Neural crest cell (in vitro differentiated cells): ENCODE results near the gene KANK3. TPM values are rescaled to one million over a fixed set of nuclear protein-coding genes. Genes with fewer than 3 reads are reported as not detected.
A peak's percentile ranks its signal among the peaks of the same experiment; 100 is the strongest.

Source experiments
- DNase-seq: peaks from one replicate; pipeline ENCODE4 v3.0.0; 2021; ENCODE audit warnings: low read depth, mixed read lengths, low spot score
- H3K27ac Mint-ChIP-seq: one replicate; pipeline ENCODE4 v1.8.0; 2021; ENCODE audit warnings: mild to moderate bottlenecking, mixed read lengths; ENCODE audit not compliant: unreplicated experiment
- H3K27me3 Mint-ChIP-seq: 2 replicates; pipeline ENCODE4 v1.8.0; 2021; ENCODE audit warnings: low read depth, mild to moderate bottlenecking, mixed read lengths
- H3K36me3 Mint-ChIP-seq: 2 replicates; pipeline ENCODE4 v1.8.0; 2021; ENCODE audit warnings: low read depth, mild to moderate bottlenecking, mixed read lengths
- H3K4me1 Mint-ChIP-seq: 2 replicates; pipeline ENCODE4 v1.8.0; 2021; ENCODE audit warnings: mixed read lengths
- H3K4me3 Mint-ChIP-seq: one replicate; pipeline ENCODE4 v1.8.0; 2021; ENCODE audit warnings: mild to moderate bottlenecking, mixed read lengths
- H3K9me3 Mint-ChIP-seq: 2 replicates; pipeline ENCODE4 v1.8.0; 2021; ENCODE audit warnings: mixed read lengths
- total RNA-seq: library from RNA; stranded (reverse); gene quantifications from 2 replicates; pipeline ENCODE4 v1.2.1, GENCODE V29; 2021
- TF ChIP-seq, protein P1 (sequence below): fragments of 200-600 bp; sonication (generic); conservative IDR thresholded peaks from 2 replicates; pipeline ENCODE4 v1.5.0; 2021; ENCODE audit warnings: antibody characterized with exemption, mild to moderate bottlenecking

The KANK3 gene
- total RNA-seq, 1 donor from 2014 or later, result 0.77 TPM

DNA sequence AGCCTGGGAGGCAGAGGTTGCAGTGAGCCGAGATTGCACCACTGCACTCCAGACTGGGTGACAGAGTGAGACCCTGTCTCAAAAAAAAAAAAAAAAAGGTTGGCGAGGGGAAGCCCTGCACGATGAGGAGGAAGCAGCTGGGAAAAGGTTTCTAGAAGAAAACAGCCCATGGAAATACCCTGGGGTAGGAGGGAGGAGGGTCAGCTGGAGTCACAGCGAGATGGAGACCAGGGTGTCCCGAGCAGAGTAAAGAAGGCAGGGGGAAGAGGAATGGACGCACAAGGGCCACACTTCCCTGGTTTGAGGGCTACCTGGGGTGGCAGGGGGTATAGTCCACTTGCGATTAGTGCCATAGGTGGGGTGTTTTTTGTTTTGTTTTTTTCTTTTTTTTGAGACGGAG is 6.4 kb downstream of the KANK3 start:
- DNase-seq, result no peak
- Mint-ChIP-seq H3K36me3 (no peaks in the 10 kb centered on the region), H3K4me3 (no peak overlapping the region), H3K27me3 (peaks cover 79% of the 10 kb centered on the region), H3K4me1 (peaks cover 8% of the 10 kb centered on the region), H3K9me3 (no peaks in the 10 kb centered on the region), H3K27ac (no peak overlapping the region)
- TF ChIP-seq, protein P1, sequence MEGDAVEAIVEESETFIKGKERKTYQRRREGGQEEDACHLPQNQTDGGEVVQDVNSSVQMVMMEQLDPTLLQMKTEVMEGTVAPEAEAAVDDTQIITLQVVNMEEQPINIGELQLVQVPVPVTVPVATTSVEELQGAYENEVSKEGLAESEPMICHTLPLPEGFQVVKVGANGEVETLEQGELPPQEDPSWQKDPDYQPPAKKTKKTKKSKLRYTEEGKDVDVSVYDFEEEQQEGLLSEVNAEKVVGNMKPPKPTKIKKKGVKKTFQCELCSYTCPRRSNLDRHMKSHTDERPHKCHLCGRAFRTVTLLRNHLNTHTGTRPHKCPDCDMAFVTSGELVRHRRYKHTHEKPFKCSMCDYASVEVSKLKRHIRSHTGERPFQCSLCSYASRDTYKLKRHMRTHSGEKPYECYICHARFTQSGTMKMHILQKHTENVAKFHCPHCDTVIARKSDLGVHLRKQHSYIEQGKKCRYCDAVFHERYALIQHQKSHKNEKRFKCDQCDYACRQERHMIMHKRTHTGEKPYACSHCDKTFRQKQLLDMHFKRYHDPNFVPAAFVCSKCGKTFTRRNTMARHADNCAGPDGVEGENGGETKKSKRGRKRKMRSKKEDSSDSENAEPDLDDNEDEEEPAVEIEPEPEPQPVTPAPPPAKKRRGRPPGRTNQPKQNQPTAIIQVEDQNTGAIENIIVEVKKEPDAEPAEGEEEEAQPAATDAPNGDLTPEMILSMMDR, result no peak

DNA sequence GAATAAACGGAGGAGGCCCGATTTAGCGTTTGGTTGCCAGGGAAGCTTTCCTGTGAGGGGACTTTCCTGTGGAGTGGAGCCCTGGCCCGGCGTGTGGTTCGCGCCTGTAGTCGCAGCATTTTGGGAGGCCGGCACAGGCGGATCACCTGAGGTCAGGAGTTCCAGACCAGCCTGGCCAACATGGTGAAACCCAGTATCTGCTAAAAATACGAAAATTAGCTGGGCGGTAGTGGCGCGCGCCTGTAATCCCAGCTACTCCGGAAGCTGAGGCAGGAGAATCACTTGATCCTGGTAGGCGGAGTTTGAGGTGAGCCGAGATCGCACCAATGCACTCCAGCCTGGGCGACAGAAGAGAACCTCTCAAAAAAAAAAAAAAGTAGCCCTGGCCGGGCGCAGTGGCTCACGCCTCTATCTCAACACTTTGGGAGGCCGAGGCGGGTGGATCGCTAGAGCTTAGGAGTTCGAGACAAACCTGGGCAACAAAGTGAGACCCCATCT is 6.9 kb downstream of the KANK3 start:
- Mint-ChIP-seq H3K4me1 (peaks cover 8% of the 10 kb centered on the region), H3K36me3 (no peaks in the 10 kb centered on the region), H3K27me3 (peaks cover 79% of the 10 kb centered on the region), H3K27ac (no peak overlapping the region), H3K9me3 (no peaks in the 10 kb centered on the region), H3K4me3 (peak overlapping the region; percentile 35)
- TF ChIP-seq, protein P1, result no peak
- no peak for DNase-seq

DNA sequence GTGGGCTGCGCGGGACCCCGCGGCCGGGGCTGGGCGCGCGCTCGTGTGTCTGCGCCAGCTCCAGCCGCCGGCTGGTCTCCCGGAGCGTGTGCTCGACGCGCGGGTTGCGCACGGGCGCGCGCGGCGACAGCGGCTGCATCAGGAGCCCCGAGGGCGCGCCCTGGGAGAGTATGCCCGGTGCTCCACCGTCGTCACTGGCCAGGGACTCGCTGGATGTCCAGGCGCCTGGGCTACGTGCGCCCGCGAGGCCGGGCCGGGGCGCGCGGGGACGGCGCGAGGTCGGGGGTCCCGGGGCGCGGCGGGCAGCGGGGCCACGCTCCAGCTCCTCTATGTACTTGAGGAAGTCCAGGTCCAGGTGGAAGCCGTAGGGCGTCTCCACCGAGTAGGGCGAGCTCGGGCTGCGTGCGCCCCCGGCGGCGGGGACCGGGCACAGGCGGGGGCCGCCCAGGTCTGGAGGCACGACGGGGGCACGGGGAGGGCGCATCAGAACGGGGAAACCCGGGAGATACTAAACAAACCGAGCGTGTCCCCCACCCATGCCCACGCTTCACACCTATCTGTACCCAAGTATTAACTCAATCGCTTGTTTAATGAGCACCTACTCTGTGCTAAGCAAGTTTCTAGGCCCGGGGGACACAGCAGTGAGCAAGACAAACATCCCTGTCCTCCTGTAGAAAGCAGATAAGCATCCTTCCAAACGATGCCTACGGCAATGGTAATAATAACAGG is 7.6 kb downstream of the KANK3 start:
- H3K4me1 Mint-ChIP-seq, result peaks cover 3% of the 10 kb centered on the region
- no peak for DNase-seq
- H3K27me3 Mint-ChIP-seq, result peaks cover 79% of the 10 kb centered on the region
- no peaks in the 10 kb centered on the region for H3K9me3 Mint-ChIP-seq
- H3K4me3 Mint-ChIP-seq, result peak overlapping the region; percentile 35
- TF ChIP-seq, protein P1, result peak; percentile 48
- no peak overlapping the region for H3K27ac Mint-ChIP-seq
- no peaks in the 10 kb centered on the region for H3K36me3 Mint-ChIP-seq

- Mint-ChIP-seq H3K27ac (no peak overlapping the region), H3K4me3 (no peak overlapping the region), H3K9me3 (no peaks in the 10 kb centered on the region), H3K4me1 (no peaks in the 10 kb centered on the region), H3K36me3 (no peaks in the 10 kb centered on the region), H3K27me3 (peaks cover 79% of the 10 kb centered on the region)
- TF ChIP-seq, protein P1, result no peak
- peak; percentile 37 for DNase-seq
These were observed 8.4 kb downstream of the KANK3 start for GRCh38 chr19:8334458-8335342.

GRCh38 chr19:8333767-8334457 is 9.2 kb downstream of the KANK3 start:
- Mint-ChIP-seq H3K27ac (no peak overlapping the region), H3K27me3 (peaks cover 76% of the 10 kb centered on the region), H3K4me3 (no peak overlapping the region), H3K4me1 (no peaks in the 10 kb centered on the region), H3K36me3 (no peaks in the 10 kb centered on the region), H3K9me3 (no peaks in the 10 kb centered on the region)
- DNase-seq, result no peak
- TF ChIP-seq, protein P1, result no peak
